ENCODE data around the gene TFCP2.

- TF ChIP-seq CTCF (IDR thresholded peaks at IDR 0.05) (no peak), POLR2A (IDR thresholded peaks at IDR 0.05) (no peak)
These were observed 45.7 kb downstream of the TFCP2 start for GRCh38 chr12:51127050-51127729.
